Esophagus (tissue), 2 donors: ENCODE results near the gene PDCD1. TPM values are rescaled to one million over a fixed set of nuclear protein-coding genes. Genes with fewer than 3 reads are reported as not detected.
A peak's percentile ranks its signal among the peaks of the same experiment; 100 is the strongest.

ENCODE experiments used
- H3K27ac ChIP-seq, 2 donors: one replicate each; pipeline ENCODE4 v1.5.1; 2013; ENCODE audit warnings: low read depth in 2 of 2, mild to moderate bottlenecking in 2 of 2, inconsistent platforms in 1 of 2, low read length in 1 of 2, moderate library complexity in 1 of 2
- H3K27me3 ChIP-seq, 2 donors: one replicate each; pipeline ENCODE4 v1.6.1; 2013; ENCODE audit warnings: low read length in 2 of 2, control low read depth in 1 of 2, mild to moderate bottlenecking in 1 of 2; ENCODE audit not compliant: insufficient read depth in 2 of 2, control insufficient read depth in 1 of 2
- H3K36me3 ChIP-seq, 2 donors: one replicate each; pipeline ENCODE4 v1.6.1; 2013; ENCODE audit warnings: low read length in 1 of 2; ENCODE audit not compliant: control insufficient read depth in 2 of 2, insufficient read depth in 2 of 2
- H3K4me1 ChIP-seq, 2 donors: one replicate each; pipeline ENCODE4 v1.6.1; 2013; ENCODE audit warnings: low read length in 1 of 2; ENCODE audit not compliant: control insufficient read depth in 2 of 2, insufficient read depth in 2 of 2
- H3K4me3 ChIP-seq, 2 donors: one replicate each; pipeline ENCODE4 v1.5.1; 2013; ENCODE audit warnings: low read length in 2 of 2, mild to moderate bottlenecking in 2 of 2, low read depth in 1 of 2, moderate library complexity in 1 of 2
- H3K9me3 ChIP-seq, 2 donors: one replicate each; pipeline ENCODE4 v1.6.1; 2013; ENCODE audit warnings: mild to moderate bottlenecking in 2 of 2, low read depth in 1 of 2, low read length in 1 of 2, moderate library complexity in 1 of 2; ENCODE audit not compliant: control insufficient read depth in 2 of 2, insufficient read depth in 1 of 2
- WGBS, 2 donors: extraction: QIAGEN DNeasy Blood & Tissue Kit; methylation state at CpG; one replicate each; pipeline ENCODE4 v1.1.7; 2013; 5-methylcytosine and 5-hydroxymethylcytosine counted together
- polyA plus RNA-seq, 2 donors: library from polyadenylated mRNA; stranded (reverse); fragments of 200-250 nt; gene quantifications; one replicate each; pipeline ENCODE4 v1.2.3, GENCODE V29; 2013
- donor health status: healthy with polysubstance abuse.
- donor health status: Bipolar disorder and iron deficiency.

Gene PDCD1
- polyA plus RNA-seq, 2 donors: 0.54 to 0.73 TPM

DNA sequence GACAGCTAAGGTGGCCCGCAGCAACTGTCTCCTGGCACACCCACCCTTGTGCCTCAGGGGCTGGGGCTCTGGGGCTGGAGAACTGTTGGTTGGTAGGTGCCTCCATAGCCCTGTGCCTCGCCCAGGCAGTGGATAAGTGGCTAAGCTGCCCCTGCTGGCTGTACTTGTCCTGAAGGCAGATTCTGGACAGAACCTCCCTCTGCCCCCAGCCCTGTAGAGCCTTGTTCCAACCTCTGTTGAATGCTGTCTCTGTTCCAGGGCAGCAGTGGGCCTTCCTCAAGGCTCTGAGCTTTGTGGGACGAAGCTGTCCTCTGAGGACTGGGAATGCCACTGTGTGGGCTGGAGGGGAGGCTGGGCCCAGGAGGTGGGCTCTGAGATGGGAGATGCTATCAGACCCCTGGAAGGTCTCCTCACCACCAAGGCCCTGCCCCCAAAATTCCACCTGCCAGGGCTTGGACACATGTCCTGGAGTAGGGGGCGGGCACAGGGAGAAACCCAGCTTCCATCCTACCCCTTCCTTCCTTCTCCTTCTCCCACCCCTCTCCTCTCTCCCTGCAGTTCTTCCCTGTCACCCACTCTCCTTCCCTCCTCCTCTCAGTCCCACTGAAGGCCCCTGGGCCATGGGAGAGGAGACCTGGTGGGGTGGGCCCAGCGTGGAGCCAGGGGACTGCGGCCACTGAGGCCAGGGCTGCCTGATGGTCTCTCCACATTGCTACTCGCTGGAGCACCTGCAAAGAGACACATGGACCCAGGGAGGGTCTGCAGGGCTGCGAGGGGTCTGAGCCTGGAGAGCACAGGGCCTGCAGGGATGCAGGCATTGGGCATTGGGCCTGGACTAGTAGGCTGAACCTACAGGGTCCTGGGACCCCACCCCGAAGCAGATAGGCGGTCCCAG lies 1.7 kb upstream of the PDCD1 start:
- peak overlapping the region; percentile 40 to 69 for H3K27ac ChIP-seq
- no peaks in the 10 kb centered on the region for H3K27me3 ChIP-seq
- H3K4me3 ChIP-seq: no peak overlapping the region
- 81 to 82% methylated on average over 10 of the region's 10 CpGs for WGBS, 2 donors
- H3K9me3 ChIP-seq: peaks cover 0 to 14% of the 10 kb centered on the region in 2 donors
- peaks cover 5 to 24% of the 10 kb centered on the region in 2 donors for H3K4me1 ChIP-seq
- peaks cover 0 to 3% of the 10 kb centered on the region in 2 donors for H3K36me3 ChIP-seq

GRCh38 chr2:241859436-241860183 lies 916 bp upstream of the PDCD1 start:
- H3K27me3 ChIP-seq: no peaks in the 10 kb centered on the region
- 17 to 21% methylated on average over 30 of the region's 30 CpGs for WGBS, 2 donors
- peaks cover 0 to 6% of the 10 kb centered on the region in 2 donors for H3K9me3 ChIP-seq
- H3K4me3 ChIP-seq: no peak overlapping the region
- H3K27ac ChIP-seq: peak overlapping the region; percentile 68 to 69
- peaks cover 5 to 18% of the 10 kb centered on the region in 2 donors for H3K4me1 ChIP-seq
- H3K36me3 ChIP-seq: peaks cover 0 to 3% of the 10 kb centered on the region in 2 donors

- H3K27me3 ChIP-seq: no peaks in the 10 kb centered on the region
- peak overlapping the region; percentile 68 to 69 for H3K27ac ChIP-seq
- no peak overlapping the region for H3K4me3 ChIP-seq
- peaks cover 5 to 13% of the 10 kb centered on the region in 2 donors for H3K4me1 ChIP-seq
- no peaks in the 10 kb centered on the region for H3K36me3 ChIP-seq
- H3K9me3 ChIP-seq: peaks cover 0 to 2% of the 10 kb centered on the region in 2 donors
- 27 to 53% methylated on average over 3 to 9 of the region's 9 CpGs for WGBS, 2 donors
These were observed 332 bp upstream of the PDCD1 start for GRCh38 chr2:241859017-241859435.

GRCh38 chr2:241857572-241858121 lies 1.0 kb downstream of the PDCD1 start:
- H3K27ac ChIP-seq: no peak overlapping the region
- H3K36me3 ChIP-seq: no peaks in the 10 kb centered on the region
- WGBS, 2 donors: 79 to 80% methylated on average over 16 to 18 of the region's 18 CpGs
- no peaks in the 10 kb centered on the region for H3K9me3 ChIP-seq
- H3K27me3 ChIP-seq: no peaks in the 10 kb centered on the region
- H3K4me3 ChIP-seq: peak overlapping the region in 1 of 2 donors; percentile 2
- H3K4me1 ChIP-seq: peaks cover 3 to 10% of the 10 kb centered on the region in 2 donors

DNA sequence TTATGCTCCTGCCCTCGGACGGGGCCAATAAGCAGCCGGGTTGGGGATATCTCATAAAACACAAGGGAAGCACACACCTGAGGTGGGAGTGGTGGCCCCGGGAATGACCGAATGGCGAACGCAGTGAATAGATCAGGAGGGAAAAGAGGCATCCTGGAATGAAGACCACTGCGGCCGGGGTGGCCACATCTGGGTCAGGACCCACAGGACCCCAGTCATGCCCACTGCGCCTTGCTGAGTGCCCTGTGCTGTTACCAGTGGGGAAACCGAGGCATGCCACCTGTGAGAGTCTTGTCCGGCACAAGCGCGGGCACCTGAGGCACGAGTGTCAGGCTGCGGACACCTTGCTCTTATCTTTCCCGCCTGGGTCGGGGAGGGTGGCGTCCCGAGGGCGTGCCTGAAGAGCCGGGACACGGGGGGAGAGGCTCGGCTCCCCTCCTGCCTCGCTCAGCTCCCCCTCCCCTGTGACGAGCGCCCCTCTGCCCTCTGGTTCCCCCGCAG lies 1.6 kb downstream of the PDCD1 start:
- Histone ChIP-seq H3K36me3 (no peaks in the 10 kb centered on the region), H3K4me1 (peaks cover 3 to 10% of the 10 kb centered on the region in 2 donors), H3K9me3 (no peaks in the 10 kb centered on the region), H3K4me3 (peak overlapping the region in 1 of 2 donors; percentile 14), H3K27ac (no peak overlapping the region), H3K27me3 (no peaks in the 10 kb centered on the region)
- WGBS, 2 donors: 81 to 82% methylated on average over 26 to 27 of the region's 28 CpGs

- peaks cover 3 to 10% of the 10 kb centered on the region in 2 donors for H3K4me1 ChIP-seq
- H3K36me3 ChIP-seq: no peaks in the 10 kb centered on the region
- H3K27ac ChIP-seq: no peak overlapping the region
- H3K9me3 ChIP-seq: no peaks in the 10 kb centered on the region
- H3K27me3 ChIP-seq: no peaks in the 10 kb centered on the region
- 75 to 79% methylated on average over 20 of the region's 20 CpGs for WGBS, 2 donors
- no peak overlapping the region for H3K4me3 ChIP-seq
These were observed 2.7 kb downstream of the PDCD1 start for GRCh38 chr2:241855888-241856422.

GRCh38 chr2:241855245-241855887 lies 3.3 kb downstream of the PDCD1 start:
- peaks cover 3 to 8% of the 10 kb centered on the region in 2 donors for H3K4me1 ChIP-seq
- H3K4me3 ChIP-seq: no peak overlapping the region
- no peaks in the 10 kb centered on the region for H3K36me3 ChIP-seq
- 80% methylated on average over 18 of the region's 18 CpGs for WGBS, 2 donors
- H3K27me3 ChIP-seq: no peaks in the 10 kb centered on the region
- H3K9me3 ChIP-seq: no peaks in the 10 kb centered on the region
- H3K27ac ChIP-seq: no peak overlapping the region

DNA sequence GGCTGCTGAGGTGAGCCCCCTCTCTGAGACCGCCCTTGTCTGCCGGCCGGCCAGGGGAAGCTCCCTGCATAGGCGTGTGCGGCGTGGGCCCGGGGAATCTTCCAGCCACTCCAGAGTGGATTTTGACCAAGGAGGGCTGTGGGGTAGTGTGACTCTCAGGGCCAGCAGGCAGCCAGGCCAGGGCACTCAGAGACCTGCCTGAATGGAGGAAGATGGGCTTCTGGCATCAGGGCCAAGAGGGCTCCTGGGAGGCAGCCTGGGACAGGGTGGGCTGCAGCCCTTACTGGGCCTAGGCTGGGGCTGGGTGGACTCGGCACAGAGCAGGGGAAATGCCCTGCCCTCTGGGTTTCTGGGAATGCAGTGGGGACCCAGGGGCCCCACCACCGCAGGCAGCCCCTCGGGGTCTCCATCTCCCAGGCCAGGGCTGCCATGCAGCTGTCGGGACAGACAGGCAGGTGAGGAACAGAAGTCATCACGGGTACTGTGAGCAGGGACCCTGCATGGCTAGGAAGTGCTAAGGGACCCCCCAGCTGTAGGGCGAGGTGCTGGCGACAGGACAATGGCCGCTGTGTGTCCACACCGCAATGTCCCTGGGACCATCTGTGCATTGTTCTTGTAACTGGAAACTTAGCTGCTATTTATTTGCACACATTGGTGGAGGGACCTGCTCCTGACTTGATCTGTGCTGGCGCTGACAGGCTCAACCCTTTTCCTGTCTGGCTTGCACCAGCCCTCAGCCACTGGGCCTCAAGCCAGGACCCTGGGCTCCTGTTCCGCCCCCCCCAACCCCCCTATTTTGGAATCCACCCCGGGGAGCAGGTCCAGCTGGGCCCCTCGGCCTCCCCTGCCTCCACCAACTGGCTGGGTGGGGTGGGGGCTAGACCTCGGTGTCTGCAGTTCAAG lies 4.1 kb downstream of the PDCD1 start:
- Histone ChIP-seq H3K27ac (no peak overlapping the region), H3K4me1 (peaks cover 3 to 4% of the 10 kb centered on the region in 2 donors), H3K4me3 (no peak overlapping the region), H3K36me3 (no peaks in the 10 kb centered on the region), H3K9me3 (no peaks in the 10 kb centered on the region), H3K27me3 (no peaks in the 10 kb centered on the region)
- WGBS, 2 donors: 60 to 63% methylated on average over 21 of the region's 21 CpGs
